ENCODE results near the gene CADPS2.

CADPS2 gene

GRCh38 chr7:122362473-122362872, 523.8 kb downstream of the CADPS2 start:
- H3K4me1 ChIP-seq (ENCODE audit: insufficient read depth, low read length, poor library complexity, severe bottlenecking), result no peaks in the 10 kb centered on the region
- no peaks in the 10 kb centered on the region for H3K27me3 ChIP-seq (ENCODE audit: insufficient read depth, low read length, poor library complexity, severe bottlenecking)
- no peaks in the 10 kb centered on the region for H4K20me1 ChIP-seq (ENCODE audit: insufficient read depth, low read length, poor library complexity, severe bottlenecking)
- no peaks in the 10 kb centered on the region for H3K9me3 ChIP-seq (ENCODE audit: insufficient read depth, low read depth, low read length)
- no peak overlapping the region for H3K4me3 ChIP-seq (ENCODE audit: low read length, poor library complexity, severe bottlenecking)
- H2AFZ ChIP-seq (ENCODE audit: low read length), result no peak overlapping the region
- TF ChIP-seq CTCF (conservative IDR thresholded peaks at IDR 0.05; ENCODE audit: low read length) (no peak), EZH2phosphoT487 (IDR thresholded peaks at IDR 0.05; ENCODE audit: borderline replicate concordance) (no peak)
- H3K9ac ChIP-seq (ENCODE audit: low read depth, low read length, poor library complexity, severe bottlenecking), result no peak overlapping the region
- H3K79me2 ChIP-seq (ENCODE audit: insufficient read depth, low read length), result no peaks in the 10 kb centered on the region
- H3K4me2 ChIP-seq (ENCODE audit: low read depth, low read length, poor library complexity, severe bottlenecking), result no peak overlapping the region
- no peaks in the 10 kb centered on the region for H3F3A ChIP-seq (ENCODE audit: low read depth)
- no peaks in the 10 kb centered on the region for H3K36me3 ChIP-seq (ENCODE audit: insufficient read depth, low read length)
- no peaks in the 10 kb centered on the region for H3K9me2 ChIP-seq (replicated peaks; ENCODE audit: low read depth, low read length)

GRCh38 chr7:122354656-122355055, 531.6 kb downstream of the CADPS2 start:
- no peaks in the 10 kb centered on the region for H4K20me1 ChIP-seq (ENCODE audit: insufficient read depth, low read length, poor library complexity, severe bottlenecking)
- no peak overlapping the region for H3K9ac ChIP-seq (ENCODE audit: low read depth, low read length, poor library complexity, severe bottlenecking)
- TF ChIP-seq EZH2phosphoT487 (IDR thresholded peaks at IDR 0.05; ENCODE audit: borderline replicate concordance), result no peak
- no peaks in the 10 kb centered on the region for H3K79me2 ChIP-seq (ENCODE audit: insufficient read depth, low read length)
- H3K9me2 ChIP-seq (replicated peaks; ENCODE audit: low read depth, low read length), result no peaks in the 10 kb centered on the region
- H3K27me3 ChIP-seq (ENCODE audit: insufficient read depth, low read length, poor library complexity, severe bottlenecking), result no peaks in the 10 kb centered on the region
- no peaks in the 10 kb centered on the region for H3K4me1 ChIP-seq (ENCODE audit: insufficient read depth, low read length, poor library complexity, severe bottlenecking)
- no peaks in the 10 kb centered on the region for H3K9me3 ChIP-seq (ENCODE audit: insufficient read depth, low read depth, low read length)
- H3K36me3 ChIP-seq (ENCODE audit: insufficient read depth, low read length), result no peaks in the 10 kb centered on the region
- H3K4me3 ChIP-seq (ENCODE audit: low read length, poor library complexity, severe bottlenecking), result no peak overlapping the region
- H3F3A ChIP-seq (ENCODE audit: low read depth), result no peaks in the 10 kb centered on the region
- H2AFZ ChIP-seq (ENCODE audit: low read length), result no peak overlapping the region
- no peak overlapping the region for H3K4me2 ChIP-seq (ENCODE audit: low read depth, low read length, poor library complexity, severe bottlenecking)

GRCh38 chr7:122352454-122352853, 533.8 kb downstream of the CADPS2 start:
- no peaks in the 10 kb centered on the region for H4K20me1 ChIP-seq (ENCODE audit: insufficient read depth, low read length, poor library complexity, severe bottlenecking)
- H3K4me3 ChIP-seq (ENCODE audit: low read length, poor library complexity, severe bottlenecking), result no peak overlapping the region
- no peaks in the 10 kb centered on the region for H3K36me3 ChIP-seq (ENCODE audit: insufficient read depth, low read length)
- no peaks in the 10 kb centered on the region for H3K9me3 ChIP-seq (ENCODE audit: insufficient read depth, low read depth, low read length)
- no peaks in the 10 kb centered on the region for H3K9me2 ChIP-seq (replicated peaks; ENCODE audit: low read depth, low read length)
- TF ChIP-seq CTCF (conservative IDR thresholded peaks at IDR 0.05; ENCODE audit: low read length) (no peak), EZH2phosphoT487 (IDR thresholded peaks at IDR 0.05; ENCODE audit: borderline replicate concordance) (no peak)
- H3K79me2 ChIP-seq (ENCODE audit: insufficient read depth, low read length), result no peaks in the 10 kb centered on the region
- H3K9ac ChIP-seq (ENCODE audit: low read depth, low read length, poor library complexity, severe bottlenecking), result no peak overlapping the region
- no peak overlapping the region for H3K4me2 ChIP-seq (ENCODE audit: low read depth, low read length, poor library complexity, severe bottlenecking)
- H3F3A ChIP-seq (ENCODE audit: low read depth), result no peaks in the 10 kb centered on the region
- no peaks in the 10 kb centered on the region for H3K27me3 ChIP-seq (ENCODE audit: insufficient read depth, low read length, poor library complexity, severe bottlenecking)
- no peaks in the 10 kb centered on the region for H3K4me1 ChIP-seq (ENCODE audit: insufficient read depth, low read length, poor library complexity, severe bottlenecking)
- no peak overlapping the region for H2AFZ ChIP-seq (ENCODE audit: low read length)

GRCh38 chr7:122350701-122351100, 535.6 kb downstream of the CADPS2 start:
- Histone ChIP-seq H3K9me3 (ENCODE audit: insufficient read depth, low read depth, low read length) (no peaks in the 10 kb centered on the region), H4K20me1 (ENCODE audit: insufficient read depth, low read length, poor library complexity, severe bottlenecking) (no peaks in the 10 kb centered on the region), H3K4me2 (ENCODE audit: low read depth, low read length, poor library complexity, severe bottlenecking) (no peak overlapping the region), H3K4me3 (ENCODE audit: low read length, poor library complexity, severe bottlenecking) (no peak overlapping the region), H3K27me3 (ENCODE audit: insufficient read depth, low read length, poor library complexity, severe bottlenecking) (no peaks in the 10 kb centered on the region), H3K9ac (ENCODE audit: low read depth, low read length, poor library complexity, severe bottlenecking) (no peak overlapping the region), H3K9me2 (replicated peaks; ENCODE audit: low read depth, low read length) (no peaks in the 10 kb centered on the region), H3K79me2 (ENCODE audit: insufficient read depth, low read length) (no peaks in the 10 kb centered on the region), H3F3A (ENCODE audit: low read depth) (no peaks in the 10 kb centered on the region), H3K4me1 (ENCODE audit: insufficient read depth, low read length, poor library complexity, severe bottlenecking) (no peaks in the 10 kb centered on the region), H2AFZ (ENCODE audit: low read length) (no peak overlapping the region), H3K36me3 (ENCODE audit: insufficient read depth, low read length) (no peaks in the 10 kb centered on the region)
- TF ChIP-seq EZH2phosphoT487 (IDR thresholded peaks at IDR 0.05; ENCODE audit: borderline replicate concordance), result no peak
- TF ChIP-seq CTCF (conservative IDR thresholded peaks at IDR 0.05; ENCODE audit: low read length), result no peak

Measured in Loucy (cell line).